Nucleus accumbens (tissue), 56 donors: ENCODE data around the gene P3H3.

Experiments
- DNase-seq, 56 donors: peaks; one replicate each; lab custom pipeline; 2025; lab: John Stamatoyannopoulos, UW

The P3H3 gene

GRCh38 chr12:6796576-6796975, 31.6 kb upstream of the P3H3 start:
- no peak for DNase-seq

- no peak for DNase-seq
These were observed 29.1 kb upstream of the P3H3 start for GRCh38 chr12:6799147-6799546.

GRCh38 chr12:6807170-6807569, 21.0 kb upstream of the P3H3 start:
- no peak for DNase-seq

- DNase-seq: no peak
These were observed 19.2 kb upstream of the P3H3 start for GRCh38 chr12:6809056-6809455.

GRCh38 chr12:6810758-6811157, 17.4 kb upstream of the P3H3 start:
- DNase-seq: no peak

- DNase-seq: no peak
These were observed 14.8 kb upstream of the P3H3 start for GRCh38 chr12:6813363-6813762.

GRCh38 chr12:6816598-6816997, 11.6 kb upstream of the P3H3 start:
- no peak for DNase-seq

GRCh38 chr12:6817098-6817497, 11.1 kb upstream of the P3H3 start:
- no peak for DNase-seq

- no peak for DNase-seq
These were observed 10.5 kb upstream of the P3H3 start for GRCh38 chr12:6817662-6818157.

GRCh38 chr12:6818222-6818621, 10.0 kb upstream of the P3H3 start:
- DNase-seq: no peak

GRCh38 chr12:6818645-6819044, 9.6 kb upstream of the P3H3 start:
- no peak for DNase-seq

- DNase-seq: no peak
These were observed 8.8 kb upstream of the P3H3 start for GRCh38 chr12:6819106-6820030.

GRCh38 chr12:6820166-6820565, 8.0 kb upstream of the P3H3 start:
- DNase-seq: no peak

- DNase-seq: peak in 30 of 56 donors; percentile 13 to 83 (median 58)
These were observed 6.4 kb upstream of the P3H3 start, which contains the start of gene GPR162 for GRCh38 chr12:6821591-6822425. Gene GPR162 (plus strand): TSS chr12:6821821. CDS start chr12:6823899, 2,078 bp downstream.

GRCh38 chr12:6822426-6823135, 5.6 kb upstream of the P3H3 start:
- DNase-seq: peak in 4 of 56 donors; percentile 10 to 41 (median 22)

GRCh38 chr12:6823182-6824084, 4.8 kb upstream of the P3H3 start:
- no peak for DNase-seq

- peak in 1 of 56 donors; percentile 9 for DNase-seq
These were observed 4.0 kb upstream of the P3H3 start for GRCh38 chr12:6824085-6824775.

- no peak for DNase-seq
These were observed 3.3 kb upstream of the P3H3 start for GRCh38 chr12:6824901-6825381.
